ENCODE measurements around the gene HIRIP3.
"Not testable (repeated sequence)": the region's sequence is repeated elsewhere in the genome, so short reads cannot be mapped to it uniquely, and the experiment has no call there.

The HIRIP3 gene, protein sequence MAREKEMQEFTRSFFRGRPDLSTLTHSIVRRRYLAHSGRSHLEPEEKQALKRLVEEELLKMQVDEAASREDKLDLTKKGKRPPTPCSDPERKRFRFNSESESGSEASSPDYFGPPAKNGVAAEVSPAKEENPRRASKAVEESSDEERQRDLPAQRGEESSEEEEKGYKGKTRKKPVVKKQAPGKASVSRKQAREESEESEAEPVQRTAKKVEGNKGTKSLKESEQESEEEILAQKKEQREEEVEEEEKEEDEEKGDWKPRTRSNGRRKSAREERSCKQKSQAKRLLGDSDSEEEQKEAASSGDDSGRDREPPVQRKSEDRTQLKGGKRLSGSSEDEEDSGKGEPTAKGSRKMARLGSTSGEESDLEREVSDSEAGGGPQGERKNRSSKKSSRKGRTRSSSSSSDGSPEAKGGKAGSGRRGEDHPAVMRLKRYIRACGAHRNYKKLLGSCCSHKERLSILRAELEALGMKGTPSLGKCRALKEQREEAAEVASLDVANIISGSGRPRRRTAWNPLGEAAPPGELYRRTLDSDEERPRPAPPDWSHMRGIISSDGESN

DNA sequence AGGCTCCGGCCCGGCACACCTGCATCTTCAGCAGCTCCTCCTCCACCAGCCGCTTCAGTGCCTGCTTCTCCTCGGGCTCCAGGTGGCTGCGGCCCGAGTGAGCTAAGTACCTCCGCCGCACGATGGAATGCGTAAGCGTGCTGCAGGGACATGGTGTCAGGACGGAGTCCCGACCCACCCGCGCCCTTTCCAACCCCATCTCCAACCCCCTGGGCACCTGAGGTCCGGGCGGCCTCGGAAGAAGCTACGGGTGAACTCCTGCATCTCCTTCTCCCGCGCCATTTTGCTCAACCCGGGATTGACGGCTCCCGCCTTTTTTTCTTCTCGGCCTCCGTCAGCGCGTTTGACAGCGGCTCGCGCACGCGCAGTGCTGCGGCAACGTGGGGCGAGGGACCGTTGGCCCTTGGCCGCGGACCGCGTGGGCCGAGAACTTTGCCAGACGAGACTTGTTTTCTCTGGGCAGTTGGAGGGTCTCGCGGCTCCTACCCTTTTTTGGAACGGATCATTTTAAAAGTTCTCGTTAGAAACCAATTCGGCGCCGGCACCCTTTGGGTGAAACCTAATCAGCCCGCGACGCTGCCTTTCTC is at the start of gene HIRIP3:
Gene HIRIP3, minus strand, starts transcription at position 294 of the 587 bp plus-strand sequence. Its CDS starts 12 bp downstream, at position 282.
- peak; percentile 86 to 90 for DNase-seq

DNA sequence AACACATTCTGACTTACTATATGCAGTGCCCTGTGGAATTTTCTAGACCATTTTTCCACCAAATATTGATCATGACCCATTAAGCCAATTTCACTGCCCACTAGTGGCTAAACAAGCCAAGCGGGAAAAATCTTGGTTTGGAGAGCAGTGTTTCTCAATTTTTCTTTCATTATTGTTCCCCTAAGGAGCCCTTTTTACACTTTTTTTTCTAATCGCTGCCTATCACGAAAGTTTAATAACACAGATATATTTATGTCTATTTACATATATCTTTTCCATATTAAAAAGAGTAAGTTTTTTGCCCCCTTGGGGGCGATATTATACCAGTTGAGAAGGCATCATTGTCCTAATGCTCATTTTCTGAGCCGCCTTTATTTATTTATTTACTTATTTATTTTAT is 46.4 kb upstream of the HIRIP3 start:
- peak in 1 of 2 donors; percentile 54 for DNase-seq

DNA sequence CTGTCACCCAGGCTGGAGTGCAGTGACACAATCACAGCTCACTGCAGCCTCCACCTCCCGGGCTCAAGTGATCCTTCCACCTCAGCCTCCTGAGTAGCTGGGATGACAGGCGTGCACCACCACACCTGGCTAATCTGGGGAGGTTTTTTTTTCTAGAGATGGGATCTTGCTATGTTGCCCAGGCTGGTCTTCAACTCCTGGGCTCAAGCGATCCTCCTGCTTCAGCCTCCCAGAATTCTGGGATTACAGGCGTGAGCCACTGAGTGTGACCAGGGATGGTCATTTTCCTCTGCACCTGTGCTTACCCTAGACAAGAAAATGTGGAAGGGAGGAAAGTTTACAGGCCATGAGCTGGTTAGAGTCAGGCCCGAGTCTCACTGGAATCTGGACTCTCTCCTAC is 45.3 kb upstream of the HIRIP3 start:
- not testable (repeated sequence) for DNase-seq

DNA sequence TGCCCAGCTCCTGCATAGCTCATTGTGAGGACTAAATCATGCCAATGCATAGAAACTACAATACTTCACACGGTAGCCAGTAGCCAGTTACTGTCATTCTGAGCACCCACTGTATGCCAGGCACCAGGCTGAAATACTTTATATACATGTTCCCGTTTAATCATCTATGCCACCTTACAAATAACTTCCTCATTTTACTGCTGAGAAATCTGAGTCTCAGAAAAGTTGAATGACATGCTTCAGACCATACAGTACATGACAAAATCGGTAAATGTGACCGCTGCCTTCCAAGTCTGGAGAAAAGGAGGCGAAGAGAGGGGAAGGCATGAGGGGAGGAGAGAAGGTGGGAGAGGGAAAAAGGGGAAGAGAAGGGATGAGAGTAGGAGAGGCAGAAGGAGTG is 44.8 kb upstream of the HIRIP3 start:
- DNase-seq: no peak

DNA sequence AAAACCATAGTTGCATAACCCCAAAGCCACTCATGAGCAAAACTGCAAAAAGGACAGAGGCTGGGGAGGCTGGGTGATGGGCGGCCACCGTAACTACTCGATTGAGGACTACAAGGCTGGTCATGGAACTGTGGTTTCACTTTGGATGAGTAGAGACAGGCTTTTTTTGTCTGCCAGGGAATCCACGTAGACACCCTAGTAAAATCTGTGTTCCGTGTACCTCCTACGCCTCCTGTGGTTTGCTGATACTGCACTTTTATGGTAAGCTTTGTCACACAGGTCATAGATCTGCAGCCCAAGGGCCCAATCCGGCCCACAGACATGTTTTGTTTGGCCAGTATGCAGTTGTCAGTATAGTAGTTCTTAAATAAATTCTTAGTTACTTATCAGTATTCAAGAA is 37.9 kb upstream of the HIRIP3 start:
- DNase-seq: no peak

DNA sequence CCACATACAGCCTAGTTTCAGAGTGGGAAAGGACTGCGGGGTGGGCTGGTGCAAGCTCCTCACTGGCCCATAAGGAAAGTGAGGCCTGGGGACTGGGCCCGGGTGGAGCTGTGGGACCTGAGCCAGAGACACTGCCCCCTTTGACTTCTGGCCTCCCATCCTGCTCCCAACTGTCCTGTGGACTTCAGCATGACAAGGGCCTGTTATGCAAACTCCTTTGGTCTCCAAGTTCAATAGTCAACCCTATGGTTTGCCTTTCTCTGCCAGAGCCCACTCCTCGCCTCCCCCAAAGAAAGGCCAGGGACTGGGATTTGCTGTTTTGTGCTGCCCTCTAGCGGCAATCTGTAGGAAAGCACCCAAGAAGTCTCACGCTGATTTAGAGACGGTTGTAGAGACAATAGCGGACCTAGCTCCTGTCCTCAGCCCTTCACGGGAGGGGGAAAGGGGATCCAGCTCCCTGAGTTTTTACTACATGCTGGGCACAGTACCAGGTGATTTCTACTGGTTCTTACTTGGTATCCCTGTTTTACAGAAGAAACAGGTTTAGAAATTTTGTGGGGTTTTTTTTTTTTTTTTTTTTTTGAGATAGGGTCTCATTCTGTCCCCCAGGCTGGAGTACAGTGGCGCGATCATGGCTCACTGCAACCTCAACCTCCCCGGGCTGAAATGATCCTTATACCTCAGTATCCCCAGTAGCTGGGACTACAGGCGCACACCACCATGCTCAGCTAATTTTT is 36.8 kb upstream of the HIRIP3 start:
- peak; percentile 59 to 77 for DNase-seq

DNA sequence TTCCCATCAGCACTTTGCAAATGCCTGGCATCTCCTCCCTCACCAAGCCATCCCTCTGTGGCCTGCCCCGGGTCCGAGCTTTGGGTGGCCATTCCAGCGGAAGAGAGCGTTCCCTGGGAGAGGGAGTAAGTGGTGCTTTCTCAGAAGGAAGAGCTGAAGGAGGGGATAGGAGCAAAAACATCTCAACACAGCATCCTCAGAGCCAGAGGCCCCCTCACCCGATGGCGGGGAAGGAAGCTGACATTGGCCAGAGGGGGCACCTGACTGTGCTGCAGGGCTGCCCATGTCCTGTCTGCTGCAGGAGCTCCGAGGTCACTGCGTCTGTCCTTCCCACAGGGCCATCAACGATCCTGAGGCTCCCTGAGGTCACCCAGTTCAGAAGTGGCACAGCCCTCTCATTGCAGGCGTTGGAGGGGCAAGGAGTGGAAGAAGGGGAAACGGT is 36.1 kb upstream of the HIRIP3 start:
- no peak for DNase-seq

DNA sequence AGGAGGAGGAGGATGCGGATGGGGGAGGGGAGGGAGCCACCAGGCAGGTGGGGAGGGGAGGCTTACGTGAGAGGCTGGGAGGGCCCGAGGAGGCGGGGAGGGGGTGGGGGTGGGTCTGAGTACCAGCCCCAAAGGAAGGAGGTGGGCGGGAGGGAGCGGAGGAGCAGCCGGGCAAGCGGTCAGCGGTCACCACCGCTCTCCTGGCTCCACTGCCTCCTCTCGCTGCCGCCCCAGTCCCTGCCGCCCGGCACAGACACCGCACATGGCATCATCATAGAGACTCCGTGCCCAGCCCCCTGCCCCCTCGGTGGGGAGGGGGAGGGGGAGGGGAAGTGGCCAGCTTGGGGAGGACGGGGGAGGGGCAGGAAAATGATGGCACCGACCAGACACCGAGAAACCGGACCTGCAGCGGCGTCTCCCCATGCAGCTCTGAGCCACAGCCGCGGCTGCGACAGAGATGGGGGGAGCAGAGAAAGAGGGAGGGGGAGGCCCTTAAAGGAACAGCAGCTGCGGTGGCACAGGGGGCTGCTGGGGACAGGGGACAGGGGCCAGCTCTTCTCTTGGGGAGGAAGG is 35.5 kb upstream of the HIRIP3 start, which contains the start of gene TLCD3B:
Gene TLCD3B, minus strand, starts transcription at position 431 of the 573 bp plus-strand sequence. CDS start 744 bp downstream, outside the sequence.
- no peak for DNase-seq

DNA sequence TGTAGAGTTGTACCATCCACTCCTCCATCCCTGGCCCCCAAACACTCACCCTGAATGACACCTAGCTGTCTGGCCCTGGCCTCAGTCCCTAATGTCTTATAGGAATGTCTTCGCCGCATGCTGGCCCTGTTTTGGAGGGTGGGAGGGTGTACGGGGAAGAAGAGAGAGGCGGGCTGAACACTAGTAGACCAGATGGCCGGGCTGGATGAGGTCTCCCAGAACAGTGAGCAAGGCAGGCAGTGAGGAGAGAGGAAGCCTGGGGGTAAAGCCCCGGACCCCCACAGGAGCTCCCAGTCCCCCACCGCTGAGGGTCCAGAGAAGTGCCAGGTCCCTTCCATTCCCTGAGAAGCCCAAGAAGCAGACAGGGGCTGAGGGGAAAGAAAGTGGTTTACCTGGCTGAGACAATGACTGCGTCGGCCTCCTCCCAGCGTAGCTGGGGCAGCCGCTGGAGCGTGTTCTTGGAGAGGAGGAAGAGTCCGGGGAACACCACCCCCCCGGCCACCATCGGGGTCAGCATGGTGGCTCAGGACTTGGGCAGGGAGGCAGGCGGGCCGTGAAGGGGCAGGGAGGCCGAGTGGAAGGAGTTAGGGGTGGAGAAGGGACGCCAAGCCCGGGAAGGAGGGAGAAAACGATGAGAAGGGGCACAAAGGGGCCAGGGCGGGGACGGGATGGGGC is 34.7 kb upstream of the HIRIP3 start:
- DNase-seq: no peak

DNA sequence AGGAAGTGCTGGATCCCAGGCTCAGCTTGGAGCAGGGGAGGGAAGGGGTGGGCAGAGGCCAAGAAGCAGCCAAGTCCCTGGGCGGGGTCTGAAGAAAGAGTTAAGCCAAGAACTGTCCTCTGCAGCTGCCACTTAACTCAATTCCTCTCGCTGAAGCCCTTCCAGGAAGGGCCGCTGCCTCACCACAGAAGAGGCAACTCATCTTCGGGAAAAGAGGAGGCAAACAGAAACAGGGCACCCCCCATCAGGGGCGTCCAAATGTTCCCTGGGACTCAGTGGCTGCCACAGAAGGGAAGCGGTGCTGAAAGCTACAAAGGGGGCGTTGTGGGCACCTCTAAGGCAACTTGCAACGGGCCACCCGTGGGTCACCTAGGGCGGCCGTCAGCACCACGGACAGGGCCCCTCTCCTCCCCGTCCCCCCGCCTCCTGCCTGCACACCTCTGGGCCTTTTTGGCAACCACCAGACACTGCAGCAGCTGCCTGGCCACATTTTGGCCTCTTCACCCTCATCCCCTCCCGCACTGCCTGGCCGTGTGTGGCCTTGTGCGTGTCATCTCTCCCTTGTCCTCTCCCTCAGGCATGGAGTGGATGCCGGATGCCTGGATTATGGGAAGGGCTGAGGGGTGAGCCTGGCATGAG is 33.1 kb upstream of the HIRIP3 start:
- no peak for DNase-seq

DNA sequence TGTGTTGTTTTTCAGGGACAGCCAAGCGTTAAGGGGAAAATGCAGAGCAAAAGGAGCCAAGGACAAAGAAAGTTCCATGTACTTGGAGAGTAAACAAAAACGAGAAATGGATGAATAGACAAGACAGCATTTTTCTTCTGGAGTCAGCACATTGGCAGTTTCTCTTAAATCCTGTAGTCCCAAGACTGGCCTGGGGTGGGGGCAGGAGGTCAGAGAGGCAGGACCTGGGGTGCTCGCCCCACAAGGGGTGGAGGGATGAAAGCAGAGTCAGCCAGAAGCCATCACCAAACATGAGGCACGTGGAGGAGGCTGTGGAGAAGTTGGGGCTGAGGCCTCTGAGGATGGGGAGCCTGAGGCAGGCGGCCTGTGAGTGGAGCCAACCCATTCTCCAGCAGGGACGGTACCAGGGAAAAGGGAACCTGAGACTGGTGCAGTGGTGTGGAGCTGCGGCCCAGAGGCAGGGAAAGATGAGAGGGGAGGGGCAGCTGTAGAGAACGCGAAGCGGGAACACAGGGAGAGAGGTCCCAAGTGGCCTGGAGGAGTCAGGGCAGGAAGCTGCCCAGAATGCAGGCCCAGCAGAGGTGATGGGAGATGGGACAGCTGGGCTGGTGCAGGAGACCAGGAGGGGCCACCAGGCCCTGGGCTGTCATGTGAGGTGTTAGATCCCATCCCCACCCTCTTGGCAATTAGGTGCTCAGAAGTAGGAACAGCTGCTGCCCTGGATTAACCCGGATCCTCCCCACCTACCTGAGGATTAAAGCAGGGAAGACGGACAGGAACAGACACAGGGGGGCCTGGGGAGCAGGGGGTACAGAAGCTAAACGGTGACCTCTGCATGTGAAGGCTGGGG is 32.4 kb upstream of the HIRIP3 start:
- no peak for DNase-seq

DNA sequence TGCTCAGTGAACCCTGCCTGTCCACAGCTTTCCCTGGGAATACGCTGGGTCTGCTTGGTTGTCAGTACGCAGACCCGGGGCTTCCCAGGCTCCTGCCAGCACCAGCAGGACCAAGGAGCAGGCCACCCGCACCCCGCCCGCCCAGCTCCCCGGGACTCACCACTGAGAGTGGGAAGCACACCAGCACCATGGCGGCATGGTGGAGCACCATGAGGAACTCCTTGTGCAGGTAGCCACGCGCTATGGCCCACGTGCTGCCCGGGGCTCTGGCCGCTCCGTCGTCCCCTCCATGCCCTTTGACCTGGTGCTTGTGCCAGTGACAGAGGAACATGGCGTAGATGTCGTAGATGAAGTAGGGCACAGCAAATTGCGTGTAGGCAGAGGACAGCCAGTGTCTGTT is 31.0 kb upstream of the HIRIP3 start:
- DNase-seq: no peak

DNA sequence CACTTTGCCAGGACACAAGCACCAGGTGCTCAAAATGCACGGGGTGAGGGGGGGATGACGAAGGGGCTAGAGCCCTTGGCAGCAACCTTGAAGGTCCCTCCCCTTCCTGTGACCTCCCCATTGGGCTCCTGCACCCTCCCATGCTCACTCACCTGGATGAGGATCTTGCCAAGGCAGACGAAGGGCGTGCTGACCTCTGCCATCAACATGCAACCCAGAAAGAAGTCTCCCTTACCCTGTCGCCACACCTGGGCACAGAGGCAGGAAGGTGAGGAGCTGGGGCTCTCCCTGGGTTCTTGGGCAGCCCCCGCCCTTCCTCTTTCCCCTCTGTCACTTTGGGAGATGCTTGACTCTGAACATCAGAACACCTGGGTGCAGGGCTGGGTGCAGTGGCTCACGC is 30.2 kb upstream of the HIRIP3 start:
- no peak for DNase-seq

DNA sequence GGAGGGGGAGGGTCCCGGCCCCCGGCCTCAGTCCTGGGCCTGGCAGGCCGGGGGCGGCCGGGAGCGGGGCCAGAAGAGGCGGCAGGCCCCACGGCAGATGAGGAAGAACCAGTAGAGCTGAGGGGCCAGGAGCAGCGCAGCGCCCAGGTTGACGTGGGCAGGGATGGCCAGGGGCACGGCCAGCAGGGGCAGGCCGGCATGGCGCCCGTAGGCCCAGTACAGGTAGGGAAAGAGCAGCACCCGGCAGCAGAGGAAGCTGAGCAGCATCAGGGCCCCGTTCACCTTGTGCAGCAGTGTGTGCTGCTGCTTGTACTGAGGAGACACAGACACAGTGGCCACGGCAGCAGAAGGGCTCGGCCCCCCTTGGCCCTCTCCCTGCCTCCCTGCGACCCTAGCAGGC is 29.7 kb upstream of the HIRIP3 start:
- no peak for DNase-seq

DNA sequence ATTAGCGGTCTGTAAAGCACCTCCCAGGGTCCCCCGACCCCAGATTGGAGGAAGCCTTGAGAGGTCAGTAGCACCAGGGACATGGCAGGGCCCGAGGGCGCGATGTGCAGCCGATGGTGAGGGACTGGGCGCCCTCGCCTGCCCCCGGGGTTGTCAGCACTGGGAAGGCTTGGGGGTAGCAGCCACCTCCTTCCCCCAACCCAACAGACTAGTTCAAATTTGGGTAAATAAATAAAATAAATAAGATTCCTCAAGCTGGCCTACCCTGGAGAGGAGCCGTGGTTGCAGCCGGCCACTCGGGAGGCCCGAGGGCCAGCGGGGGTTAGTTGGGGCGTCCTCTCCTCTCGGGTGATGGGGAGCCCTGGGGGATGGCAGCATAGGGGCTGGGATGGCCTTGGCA is 29.0 kb upstream of the HIRIP3 start:
- DNase-seq: no peak

DNA sequence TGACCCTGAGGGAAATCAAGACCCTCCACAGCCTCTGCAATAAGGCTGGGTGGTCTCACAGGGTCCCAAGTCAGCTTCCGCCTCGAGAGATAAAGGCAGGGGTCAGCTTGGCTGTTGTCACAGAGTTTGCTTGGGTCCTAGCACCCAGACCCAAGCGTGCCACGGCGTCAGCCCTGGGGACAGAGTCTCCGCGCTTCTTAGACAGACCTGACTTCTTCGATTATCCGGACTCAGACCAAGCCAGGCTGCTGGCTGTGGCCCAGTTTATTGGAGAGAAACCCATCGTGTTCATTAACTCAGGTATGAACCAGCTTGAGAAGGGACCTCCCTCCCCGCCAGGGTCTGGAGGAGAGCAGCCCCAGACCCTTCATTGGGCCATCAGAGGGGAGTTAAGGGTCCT is 28.2 kb upstream of the HIRIP3 start:
- DNase-seq: no peak

DNA sequence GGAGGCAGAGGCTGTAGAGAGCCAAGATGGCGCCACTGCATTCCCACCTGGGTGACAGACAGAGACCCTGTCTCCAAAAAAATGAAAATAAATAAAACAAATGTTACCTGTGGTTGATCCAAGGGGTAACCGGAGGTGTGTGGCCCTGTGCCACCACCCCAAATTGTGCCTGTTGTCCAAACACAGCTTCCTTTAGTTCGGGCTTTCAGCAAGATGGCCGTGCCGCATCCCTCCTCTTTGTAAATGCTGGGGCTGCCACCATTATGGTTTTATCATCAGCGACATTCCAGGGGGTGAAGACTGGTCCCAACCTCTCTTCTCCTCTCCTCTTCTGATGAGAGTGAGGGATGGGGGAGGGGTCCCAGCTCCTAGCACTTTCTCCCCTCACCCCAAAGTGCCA is 27.5 kb upstream of the HIRIP3 start, which contains the start of gene C16orf92:
Gene C16orf92, plus strand, starts transcription at position 312 of the 400 bp plus-strand sequence. CDS start 143 bp downstream, outside the sequence.
- no peak for DNase-seq

DNA sequence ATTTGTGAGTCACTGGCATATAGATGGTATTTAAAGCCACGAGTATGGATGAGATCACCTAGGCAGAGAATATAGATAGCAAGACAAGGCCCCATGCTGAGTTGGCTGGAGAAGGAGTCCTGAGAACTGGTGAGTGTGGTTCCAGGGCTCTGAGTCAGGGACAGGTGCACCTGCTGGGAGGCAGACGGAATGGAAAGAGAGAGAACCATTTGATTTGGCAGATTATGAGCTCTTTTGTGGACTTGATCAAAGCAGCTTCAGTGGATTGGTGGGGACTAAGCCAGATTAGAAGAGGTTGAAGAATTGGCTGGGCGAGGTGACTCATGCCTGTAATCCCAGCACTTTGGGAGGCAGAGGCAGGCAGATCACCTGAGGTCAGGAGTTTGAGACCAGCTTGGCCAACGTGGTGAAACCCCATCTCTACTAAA is 23.3 kb upstream of the HIRIP3 start:
- no peak for DNase-seq

DNA sequence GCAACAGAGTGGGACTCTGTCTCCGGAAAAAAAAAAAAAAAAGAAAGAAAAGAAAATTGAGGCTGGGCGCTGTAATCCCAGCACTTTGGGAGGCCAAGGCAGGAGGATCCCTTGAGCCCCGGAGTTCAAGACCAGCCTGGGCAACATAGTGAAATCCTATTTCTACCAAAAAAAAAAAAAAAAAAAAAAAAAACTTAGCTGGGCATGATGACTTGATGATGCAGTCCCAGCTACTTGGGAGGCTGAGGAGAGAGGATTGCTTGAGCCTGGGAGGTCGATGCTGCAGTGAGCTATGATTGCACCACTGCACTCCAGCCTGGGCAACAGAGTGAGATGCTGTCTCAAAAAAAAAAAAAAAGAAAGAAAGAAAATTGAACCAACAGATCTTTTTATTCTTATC is 22.5 kb upstream of the HIRIP3 start:
- DNase-seq: not testable (repeated sequence)

DNA sequence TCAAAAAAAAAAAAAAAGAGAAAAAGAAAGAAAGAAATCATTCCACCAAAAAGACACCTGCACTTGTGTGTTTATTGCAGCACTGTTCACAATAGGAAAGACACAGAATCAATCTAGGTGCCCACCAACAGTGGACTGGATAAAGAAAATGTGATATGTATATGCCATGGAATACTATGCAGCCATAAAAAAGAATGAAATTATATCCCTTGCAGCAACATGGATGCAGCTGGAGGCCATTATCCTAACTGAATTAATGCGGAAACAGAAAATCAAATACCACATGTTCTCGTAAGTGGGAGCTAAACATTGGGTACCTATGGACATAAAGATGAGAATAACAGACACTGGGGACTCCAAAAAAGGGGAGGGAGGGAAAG is 21.9 kb upstream of the HIRIP3 start:
- no peak for DNase-seq

Data from CD4-positive, alpha-beta T cell treated with Interferon alpha-2 for 1 hour (primary cell).